ENCODE measurements around the gene PA2G4.

The PA2G4 gene

DNA sequence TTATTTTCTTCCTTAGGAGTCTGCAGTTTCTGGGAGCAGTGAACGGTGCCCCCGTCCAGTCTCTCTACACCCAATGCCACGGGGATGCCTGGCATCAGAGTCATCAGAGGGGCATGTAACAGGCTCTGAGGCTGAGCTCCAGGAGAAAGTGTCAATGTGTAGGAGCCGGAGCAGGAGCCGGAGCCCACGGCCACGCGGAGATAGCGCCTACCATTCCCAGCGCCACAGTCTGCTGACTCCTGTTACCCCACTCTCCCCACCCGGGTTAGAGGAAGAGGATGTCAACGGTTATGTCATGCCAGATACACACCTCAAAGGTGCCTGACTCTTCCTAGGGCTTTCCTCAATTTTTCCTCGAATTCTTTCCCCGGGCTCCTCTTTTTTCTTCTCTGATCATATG, 3.3 kb upstream of the PA2G4 start:
- no peak for DNase-seq (ENCODE audit: low spot score)

DNA sequence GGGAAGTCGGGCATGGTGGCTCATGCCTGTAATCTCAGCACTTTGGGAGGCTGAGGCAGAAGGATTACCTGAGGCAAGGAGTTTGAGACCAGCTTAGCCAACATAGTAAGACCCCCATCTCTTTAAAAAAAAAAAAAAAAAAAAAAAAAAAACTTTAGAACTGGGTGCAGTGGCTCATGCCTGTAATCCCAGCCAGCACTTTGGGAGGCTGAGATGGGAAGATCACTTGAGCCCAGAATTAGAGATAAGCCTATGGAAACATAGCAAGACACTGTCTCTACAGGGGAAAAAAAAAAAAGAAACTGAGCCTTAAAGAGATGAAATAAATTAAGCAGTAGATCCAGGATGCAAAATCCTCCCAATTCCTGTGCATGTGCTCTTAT, 1.7 kb upstream of the PA2G4 start:
- DNase-seq (ENCODE audit: low spot score) = no peak

DNA sequence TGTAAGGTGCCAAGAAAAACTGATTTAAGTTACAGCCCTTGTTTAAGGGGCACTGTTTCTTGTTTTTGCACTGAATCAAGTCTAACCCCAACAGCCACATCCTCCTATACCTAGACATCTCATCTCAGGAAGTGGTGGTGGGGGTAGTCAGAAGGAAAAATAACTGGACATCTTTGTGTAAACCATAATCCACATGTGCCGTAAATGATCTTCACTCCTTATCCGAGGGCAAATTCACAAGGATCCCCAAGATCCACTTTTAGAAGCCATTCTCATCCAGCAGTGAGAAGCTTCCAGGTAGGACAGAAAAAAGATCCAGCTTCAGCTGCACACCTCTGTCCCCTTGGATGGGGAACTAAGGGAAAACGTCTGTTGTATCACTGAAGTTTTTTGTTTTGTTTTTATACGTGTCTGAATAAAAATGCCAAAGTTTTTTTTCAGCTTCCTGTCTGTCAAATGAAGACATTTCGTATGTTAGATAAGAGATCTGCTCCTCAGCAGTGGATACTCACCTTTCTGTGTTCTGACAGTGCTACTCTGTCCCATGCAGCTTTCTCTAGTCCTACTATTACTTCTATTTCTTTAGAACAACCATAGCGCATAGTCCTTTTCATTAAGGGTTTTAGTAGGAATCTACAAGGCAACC, 1.2 kb upstream of the PA2G4 start:
- DNase-seq (ENCODE audit: low spot score) = peak; percentile 68

DNA sequence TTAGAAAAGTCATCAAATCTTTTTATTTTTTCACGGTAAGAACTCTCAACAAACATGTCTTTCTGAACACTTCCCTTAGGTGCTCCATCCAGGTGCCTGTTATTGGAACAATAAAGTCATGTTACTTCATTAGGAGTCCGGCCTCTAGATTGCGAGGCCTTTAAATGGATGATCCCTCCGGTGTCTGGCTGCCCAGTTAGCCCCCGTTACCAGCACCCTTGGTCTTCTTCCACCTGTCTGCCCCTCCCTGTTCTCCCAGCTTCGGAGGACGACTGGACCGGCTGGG, 593 bp upstream of the PA2G4 start:
- DNase-seq (ENCODE audit: low spot score) = no peak

DNA sequence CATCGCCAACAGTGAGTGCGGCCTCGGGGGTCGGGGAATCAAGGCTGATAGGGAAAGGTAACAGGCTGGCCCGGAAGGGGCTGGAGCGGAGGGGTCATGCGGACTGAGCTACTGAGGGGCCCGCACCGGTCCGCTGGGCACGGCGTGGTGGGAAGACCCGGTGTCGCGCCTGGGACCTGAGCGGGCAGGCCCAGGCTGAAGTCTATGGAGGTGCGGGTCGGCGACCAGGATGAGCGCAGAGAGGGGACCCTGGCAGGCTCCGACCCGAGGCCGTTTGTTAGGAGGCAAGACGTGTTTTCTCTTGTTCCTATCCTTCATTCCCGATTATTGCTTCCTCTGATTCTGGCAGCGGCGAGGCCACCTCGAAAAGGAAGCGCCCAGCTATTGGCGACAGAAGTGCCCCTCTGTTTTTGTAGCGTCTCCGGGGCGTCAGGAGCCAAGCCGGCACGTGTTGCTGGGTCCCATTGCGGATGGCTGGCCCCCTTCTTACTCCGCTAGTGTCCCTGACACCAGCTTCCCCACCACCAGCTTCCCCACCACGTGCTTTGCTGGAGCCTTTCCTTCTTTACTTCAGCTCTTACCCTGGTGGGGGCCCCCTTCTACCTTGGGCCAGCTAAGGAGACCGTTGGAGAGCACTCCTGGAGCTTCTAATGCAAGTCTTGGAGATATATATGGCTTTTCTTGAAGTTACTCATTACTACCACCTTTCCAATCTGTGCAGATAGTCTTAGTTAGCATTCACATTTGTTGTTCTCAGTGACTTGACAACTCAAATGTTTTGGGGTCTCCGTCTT, 653 bp downstream of the PA2G4 start:
- DNase-seq (ENCODE audit: low spot score) = peak; percentile 22

DNA sequence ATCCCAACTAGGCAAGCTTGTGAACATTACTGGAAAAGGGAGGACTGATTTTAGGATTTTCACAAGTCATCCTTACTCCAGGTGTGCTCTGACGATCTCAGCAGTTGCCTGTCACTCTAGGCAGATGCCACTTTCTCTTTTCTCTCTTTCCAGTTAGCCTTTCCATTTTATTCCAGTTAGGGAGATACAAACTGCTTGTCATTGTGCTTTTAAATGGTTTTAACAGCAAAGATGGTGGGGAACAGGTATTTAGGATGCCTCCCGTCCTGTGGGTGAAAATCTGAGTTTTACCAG, 1.2 kb downstream of the PA2G4 start:
- DNase-seq (ENCODE audit: low spot score) = no peak

DNA sequence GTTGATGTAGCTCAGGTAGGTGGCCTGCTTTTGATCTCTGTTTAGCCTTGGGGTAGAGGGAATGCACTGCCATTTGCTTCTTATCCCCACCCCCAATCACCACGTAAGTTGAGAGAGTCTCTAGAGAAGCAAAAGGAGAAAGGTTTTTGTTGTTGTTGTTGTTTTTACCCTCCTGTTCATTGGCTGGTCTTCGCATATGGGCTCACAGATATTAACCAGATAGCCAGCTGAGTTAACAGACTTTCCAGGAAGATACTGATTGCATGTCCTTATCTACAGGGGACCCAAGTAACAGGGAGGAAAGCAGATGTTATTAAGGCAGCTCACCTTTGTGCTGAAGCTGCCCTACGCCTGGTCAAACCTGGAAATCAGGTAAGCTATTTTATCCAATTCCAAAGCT, 2.9 kb downstream of the PA2G4 start:
- DNase-seq (ENCODE audit: low spot score) = no peak

DNA sequence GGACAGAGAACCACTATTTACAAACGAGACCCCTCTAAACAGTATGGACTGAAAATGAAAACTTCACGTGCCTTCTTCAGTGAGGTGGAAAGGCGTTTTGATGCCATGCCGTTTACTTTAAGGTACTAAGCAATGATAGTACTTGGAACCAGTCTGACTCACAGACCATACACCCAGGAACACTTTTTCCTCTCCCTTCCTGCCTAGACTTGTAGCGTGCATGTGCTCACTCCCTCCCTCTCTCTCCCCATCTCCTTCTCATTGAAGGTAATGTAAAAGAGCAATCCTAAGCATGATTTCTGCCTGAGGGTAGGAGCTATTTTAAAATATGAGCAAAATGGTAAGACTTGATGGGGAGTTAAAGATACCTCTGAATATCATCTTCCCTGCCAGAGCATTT, 6.2 kb downstream of the PA2G4 start:
- no peak for DNase-seq (ENCODE audit: low spot score)

DNA sequence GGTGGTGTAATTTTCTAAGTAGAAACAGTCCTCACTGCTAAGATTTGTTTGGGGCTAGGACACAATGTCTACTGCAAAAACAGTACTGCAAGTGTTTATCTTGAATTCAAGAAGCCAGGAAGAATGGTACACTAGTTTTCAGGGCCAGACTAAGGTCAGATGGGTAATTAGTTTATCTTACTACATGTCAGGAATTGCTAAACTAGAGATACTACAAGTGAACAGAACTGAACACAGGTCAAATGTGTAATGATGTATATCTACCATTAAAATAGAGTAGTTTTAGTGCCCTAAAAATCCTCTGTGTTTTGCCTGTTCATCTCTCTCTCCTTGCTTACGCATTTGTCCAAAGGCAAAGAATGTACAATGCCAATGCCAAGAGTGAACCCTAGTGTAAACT, 9.7 kb downstream of the PA2G4 start:
- no peak for DNase-seq (ENCODE audit: low spot score)

DNA sequence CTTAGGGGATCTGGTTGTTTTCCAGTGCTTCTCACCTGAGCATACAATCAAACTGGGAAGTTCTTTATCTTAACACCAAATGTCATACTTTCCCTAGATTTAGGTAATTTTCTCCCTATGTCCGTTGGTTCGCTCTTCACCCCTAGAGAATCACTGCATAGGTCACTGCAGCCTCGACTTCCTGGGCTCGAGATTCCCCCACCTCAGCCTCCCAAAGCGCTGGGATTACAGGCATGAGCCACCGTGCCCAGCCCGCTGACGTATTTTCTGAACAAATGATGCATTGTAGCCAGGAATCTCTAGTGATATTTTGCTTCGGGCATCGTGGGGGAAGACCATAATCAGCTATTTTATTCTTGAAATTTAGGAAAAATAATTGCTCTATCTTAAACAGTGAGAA, 11.0 kb downstream of the PA2G4 start:
- no peak for DNase-seq (ENCODE audit: low spot score)

DNA sequence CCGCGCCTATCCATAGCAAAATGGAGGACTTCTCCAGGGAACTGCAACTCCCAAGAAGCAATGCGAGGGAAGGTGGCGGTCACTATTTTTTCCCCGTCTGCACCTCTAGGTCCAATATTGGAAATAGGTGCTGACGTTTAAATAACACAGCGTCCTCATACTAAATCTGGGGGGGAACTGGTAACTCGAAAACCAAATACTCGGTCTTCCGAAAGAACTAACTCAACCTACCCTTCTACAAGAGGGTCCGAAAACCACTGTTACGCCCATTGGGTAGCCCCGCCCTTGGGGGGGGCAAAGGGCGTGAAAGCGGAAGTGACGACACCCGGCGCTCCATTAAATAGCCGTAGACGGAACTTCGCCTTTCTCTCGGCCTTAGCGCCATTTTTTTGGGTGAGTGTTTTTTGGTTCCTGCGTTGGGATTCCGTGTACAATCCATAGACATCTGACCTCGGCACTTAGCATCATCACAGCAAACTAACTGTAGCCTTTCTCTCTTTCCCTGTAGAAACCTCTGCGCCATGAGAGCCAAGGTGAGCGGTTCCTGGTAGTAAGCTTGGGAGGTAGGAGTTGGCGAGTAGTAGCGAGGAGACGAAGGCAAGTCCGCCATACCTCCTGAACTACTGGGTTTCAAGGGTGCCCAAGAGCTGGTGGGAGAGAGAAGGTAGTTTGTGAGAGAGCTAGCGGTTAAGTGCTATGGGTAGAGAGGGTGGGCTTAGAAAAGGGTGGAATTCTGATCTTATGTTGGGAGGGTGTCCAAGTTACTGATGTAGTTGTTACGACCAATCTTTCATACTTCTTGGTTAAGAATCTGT, 12.1 kb downstream of the PA2G4 start, which contains the start of gene RPL41:
Gene RPL41, plus strand, starts transcription at position 367 of the 815 bp plus-strand sequence.
- peak; percentile 94 for DNase-seq (ENCODE audit: low spot score)

DNA sequence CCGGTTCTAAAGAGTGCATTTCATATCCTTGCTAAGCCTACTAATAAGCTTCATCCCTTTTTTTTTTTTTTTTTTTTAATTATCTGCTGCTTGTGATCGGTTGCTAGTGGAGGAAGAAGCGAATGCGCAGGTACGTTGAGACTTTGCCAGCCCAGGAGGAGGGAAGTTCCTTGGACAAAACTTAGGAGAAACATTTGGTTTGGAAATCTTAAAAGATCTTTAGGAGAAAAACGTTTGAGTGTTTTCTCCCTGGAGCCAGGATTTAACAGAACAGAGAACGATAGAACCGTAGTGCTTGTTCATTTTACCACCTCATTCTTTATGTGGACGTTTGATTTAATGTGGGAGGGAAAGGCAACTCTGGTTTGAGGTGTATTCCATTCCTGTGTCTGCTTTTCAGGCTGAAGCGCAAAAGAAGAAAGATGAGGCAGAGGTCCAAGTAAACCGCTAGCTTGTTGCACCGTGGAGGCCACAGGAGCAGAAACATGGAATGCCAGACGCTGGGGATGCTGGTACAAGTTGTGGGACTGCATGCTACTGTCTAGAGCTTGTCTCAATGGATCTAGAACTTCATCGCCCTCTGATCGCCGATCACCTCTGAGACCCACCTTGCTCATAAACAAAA, 12.8 kb downstream of the PA2G4 start:
- DNase-seq (ENCODE audit: low spot score) = peak; percentile 24

DNA sequence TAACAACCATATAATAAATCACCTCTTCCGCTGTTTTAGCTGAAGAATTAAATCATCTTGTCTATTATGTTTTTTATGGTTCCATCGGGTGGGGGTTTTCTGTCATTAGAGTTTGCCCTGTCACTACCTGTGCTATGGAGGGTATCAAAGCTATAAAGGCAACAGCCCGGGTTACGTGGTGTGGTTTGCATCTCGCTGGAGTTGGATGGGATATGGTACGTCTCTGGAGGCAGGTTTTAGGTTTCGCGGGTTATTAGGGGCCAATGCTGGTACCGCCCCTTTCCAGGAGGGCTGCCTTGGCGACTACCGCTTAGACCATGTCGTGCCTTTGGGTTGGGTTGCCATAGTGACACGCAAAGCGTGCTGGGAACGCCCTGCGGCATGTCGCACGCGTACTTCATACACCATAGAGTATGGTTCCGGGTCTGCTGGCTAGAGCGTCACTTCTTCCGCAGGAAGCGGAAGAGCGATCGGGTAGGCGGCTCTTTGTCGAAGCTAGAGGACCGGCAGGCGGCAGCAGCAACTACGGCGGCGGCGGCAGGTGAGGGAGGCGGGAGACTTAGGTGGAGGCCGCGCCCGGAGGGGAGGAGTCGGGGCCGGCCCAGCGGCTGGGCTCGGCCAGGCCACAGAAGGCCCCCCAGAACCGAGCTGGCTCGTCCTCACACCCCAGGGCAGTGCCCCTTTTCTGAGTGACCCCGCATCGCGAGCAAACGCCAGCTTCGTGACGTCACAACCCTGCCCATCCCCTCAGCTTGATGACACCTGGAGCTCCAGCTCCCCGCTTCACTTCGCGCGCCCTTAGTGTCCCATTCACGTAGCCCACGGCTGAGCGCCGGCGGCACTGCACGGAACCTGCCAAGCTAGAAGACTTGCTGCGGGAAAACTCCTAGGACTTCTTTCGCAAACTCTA, 13.7 kb downstream of the PA2G4 start, which contains the start of gene ZC3H10:
Gene ZC3H10, plus strand, starts transcription at position 489 of the 910 bp plus-strand sequence. CDS start 2,297 bp downstream, outside the sequence.
- peak; percentile 100 for DNase-seq (ENCODE audit: low spot score)

DNA sequence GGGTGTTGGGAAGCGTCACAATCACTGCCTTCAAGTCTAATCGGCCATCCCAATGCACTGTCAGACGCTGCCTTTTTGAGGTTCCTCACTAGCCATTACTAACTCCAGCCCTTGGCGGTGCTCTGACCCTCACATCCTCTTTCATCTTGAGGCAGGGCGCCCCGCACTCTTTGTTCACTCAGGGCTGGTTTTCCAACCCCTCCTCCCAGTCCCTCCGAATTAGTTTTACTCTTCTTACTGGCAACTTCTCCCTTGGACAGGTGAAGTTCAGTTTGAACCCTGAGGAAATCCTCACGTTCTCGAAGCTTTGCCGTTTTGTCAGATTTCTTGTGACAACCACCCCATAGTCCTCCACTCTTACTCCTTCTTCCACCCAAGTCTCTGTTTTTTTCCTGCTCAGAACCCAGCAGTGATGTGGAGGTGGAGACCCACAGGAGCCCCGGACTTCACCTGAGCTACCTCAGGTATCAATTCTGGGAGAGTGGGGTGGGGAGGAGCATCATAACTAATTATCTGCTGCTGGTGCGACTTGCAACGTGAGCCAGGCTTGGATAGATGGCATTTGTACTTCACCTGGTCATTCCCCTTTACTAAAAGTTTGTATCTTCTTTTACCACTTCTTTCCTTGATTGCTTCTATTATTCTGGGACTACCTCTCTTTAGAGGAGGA, 14.5 kb downstream of the PA2G4 start:
- no peak for DNase-seq (ENCODE audit: low spot score)

DNA sequence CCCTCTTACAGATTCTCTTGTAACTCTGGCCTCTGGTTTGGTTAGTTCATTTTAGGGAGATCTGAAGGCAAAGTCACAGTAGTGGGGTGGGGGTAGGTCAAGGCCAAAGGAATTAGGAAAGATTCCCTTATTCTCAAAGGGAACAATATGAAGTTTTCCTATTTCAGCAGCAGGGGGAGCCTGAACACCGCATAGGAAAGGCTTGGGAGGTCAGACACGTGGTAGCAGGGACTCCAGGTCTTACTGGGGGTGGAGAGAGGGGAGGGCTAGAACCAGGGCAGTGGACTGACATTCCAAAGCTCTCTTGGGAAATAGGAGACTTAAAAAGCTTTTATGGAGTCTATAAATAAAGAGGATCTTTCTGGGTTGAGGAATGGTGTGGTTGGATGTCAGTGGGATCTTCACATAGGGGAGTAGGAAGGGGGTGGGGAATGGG, 15.0 kb downstream of the PA2G4 start:
- peak; percentile 75 for DNase-seq (ENCODE audit: low spot score)

DNA sequence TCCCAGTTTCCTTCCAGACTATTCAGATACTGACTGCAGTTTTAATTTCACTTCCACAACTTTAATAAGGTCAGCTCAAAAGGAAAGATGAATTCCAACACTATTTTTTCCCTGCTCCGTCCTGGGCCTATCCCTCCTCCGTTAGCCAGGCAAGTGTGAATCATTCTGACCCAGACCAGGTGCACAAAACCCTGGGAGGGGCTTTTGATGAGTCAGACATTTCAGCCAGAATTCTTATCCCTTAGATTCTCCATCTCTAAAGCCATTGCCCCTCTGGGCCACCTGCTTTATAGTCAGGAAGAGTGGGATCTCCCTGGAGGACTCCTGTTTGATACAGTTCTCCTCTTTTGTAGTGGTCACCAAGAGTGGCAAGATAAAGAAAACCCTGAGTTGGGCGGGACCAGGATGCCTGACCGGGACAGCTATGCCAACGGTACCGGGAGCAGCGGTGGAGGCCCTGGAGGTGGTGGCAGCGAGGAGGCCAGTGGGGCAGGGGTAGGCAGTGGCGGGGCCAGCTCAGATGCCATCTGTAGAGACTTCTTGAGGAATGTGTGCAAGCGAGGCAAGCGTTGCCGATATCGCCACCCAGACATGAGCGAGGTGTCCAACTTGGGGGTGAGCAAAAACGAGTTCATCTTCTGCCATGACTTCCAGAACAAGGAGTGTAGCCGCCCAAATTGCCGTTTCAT, 15.9 kb downstream of the PA2G4 start:
- DNase-seq (ENCODE audit: low spot score) = no peak

DNA sequence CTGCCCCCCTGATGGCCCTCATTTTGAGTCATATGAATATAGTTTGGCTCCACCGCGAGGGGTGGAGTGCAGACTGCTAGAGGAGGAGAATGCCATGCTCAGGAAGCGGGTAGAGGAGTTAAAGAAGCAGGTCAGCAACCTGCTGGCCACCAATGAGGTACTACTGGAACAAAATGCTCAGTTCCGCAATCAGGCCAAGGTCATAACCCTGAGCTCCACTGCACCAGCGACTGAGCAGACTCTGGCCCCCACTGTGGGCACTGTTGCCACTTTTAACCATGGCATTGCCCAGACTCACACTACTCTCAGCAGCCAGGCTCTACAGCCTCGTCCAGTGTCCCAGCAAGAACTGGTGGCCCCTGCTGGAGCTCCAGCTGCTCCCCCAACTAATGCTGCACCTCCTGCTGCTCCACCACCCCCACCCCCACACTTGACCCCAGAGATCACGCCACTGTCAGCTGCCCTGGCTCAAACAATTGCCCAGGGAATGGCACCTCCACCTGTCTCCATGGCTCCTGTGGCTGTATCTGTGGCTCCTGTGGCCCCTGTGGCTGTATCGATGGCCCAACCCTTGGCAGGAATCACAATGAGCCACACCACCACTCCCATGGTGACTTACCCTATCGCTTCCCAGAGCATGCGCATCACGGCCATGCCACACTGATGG, 17.0 kb downstream of the PA2G4 start:
- no peak for DNase-seq (ENCODE audit: low spot score)

DNA sequence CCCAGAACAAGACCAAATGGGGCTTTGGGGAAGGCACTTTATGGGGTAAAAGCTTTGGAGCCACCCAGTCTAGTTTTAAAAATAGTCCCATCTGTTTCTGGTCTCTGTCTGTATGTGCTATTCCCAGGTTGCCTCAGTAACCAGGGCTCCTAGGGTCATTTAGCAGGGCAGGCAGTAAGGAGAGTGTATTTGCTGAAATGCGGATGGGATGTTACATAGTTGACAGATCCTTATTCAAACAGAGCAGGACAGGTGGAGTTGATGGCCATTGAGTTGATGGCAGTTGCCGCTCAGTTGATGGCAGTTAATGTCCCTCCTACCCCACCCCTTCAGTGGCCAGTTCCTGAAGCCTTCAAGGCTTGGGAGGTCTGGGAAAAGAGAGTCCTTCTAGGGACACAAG, 18.3 kb downstream of the PA2G4 start:
- DNase-seq (ENCODE audit: low spot score) = no peak

DNA sequence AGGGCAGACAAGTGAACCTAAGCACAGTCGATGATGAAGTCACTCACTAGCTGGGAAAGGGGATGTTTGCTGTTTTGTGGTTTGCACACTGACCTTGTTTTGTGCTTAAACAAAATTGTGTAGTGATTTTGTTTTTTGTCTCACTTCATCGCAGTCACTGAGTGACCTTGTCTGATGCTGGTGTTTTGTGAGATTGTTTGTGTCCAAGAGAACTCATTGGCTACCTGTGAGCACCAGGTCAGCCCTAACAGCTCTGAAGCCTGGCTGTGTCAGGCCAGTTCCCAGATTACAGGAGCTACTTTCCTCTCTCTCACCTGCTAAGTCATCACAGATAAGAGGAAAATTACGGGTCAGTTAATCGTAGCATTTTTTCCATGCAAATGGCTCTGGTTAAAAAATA, 19.8 kb downstream of the PA2G4 start:
- DNase-seq (ENCODE audit: low spot score) = no peak

DNA sequence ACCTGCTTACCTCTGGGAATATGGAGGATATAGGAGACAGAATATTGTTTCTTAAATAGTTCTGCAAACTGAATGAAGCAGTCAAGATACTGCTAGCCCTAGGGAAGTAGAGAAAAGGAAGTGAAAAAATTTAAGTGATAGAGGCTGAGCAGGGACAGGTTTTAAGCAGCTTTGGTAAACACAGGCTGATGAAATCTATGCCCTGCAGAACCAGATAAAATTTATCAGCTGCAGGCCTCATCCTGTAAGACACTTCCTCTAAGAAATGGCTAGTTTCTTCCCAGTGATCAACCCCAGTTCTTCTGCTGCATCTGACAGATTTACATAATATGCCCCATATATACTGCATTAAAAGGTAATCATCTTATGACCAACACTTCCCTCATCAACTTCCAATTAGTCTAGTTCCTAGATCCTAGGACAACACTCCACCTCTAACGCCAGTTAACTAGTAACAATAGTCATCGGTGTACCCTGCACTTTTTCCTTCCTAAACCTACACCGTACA, 22.4 kb downstream of the PA2G4 start:
- no peak for DNase-seq (ENCODE audit: low spot score)
